DND-41 (cell line): ENCODE data around the gene MATN1.

Source experiments
- ATAC-seq: fragments of 200-7000 bp; cut with Tn5 transposase; 3 replicates; pipeline ENCODE4 v1.9.1; 2021; ENCODE audit warnings: low read depth; ENCODE audit not compliant: insufficient read depth
- DNase-seq: peaks from one replicate; pipeline ENCODE4 v3.0.0-alpha.2; 2020
- H2AFZ ChIP-seq: 2 replicates; pipeline ENCODE4 v1.6.0; 2012; ENCODE audit warnings: low read depth, low read length
- H3K27ac ChIP-seq: 2 replicates; pipeline ENCODE4 v1.5.1; 2012; ENCODE audit warnings: low read length, inconsistent platforms
- H3K27me3 ChIP-seq: fragments of 200-600 bp; sonication (generic); 2 replicates; pipeline ENCODE4 v1.6.0; 2012; ENCODE audit warnings: low read length, mild to moderate bottlenecking, inconsistent platforms; ENCODE audit not compliant: insufficient read depth, poor library complexity
- H3K36me3 ChIP-seq: 2 replicates; pipeline ENCODE4 v1.5.1; 2012; ENCODE audit warnings: low read length, inconsistent platforms; ENCODE audit not compliant: insufficient read depth
- H3K4me1 ChIP-seq: 2 replicates; pipeline ENCODE4 v1.5.1; 2012; ENCODE audit warnings: mild to moderate bottlenecking, low read length; ENCODE audit not compliant: insufficient read depth
- H3K4me2 ChIP-seq: 2 replicates; pipeline ENCODE4 v1.6.0; 2012; ENCODE audit warnings: mild to moderate bottlenecking, moderate library complexity, low read length, inconsistent platforms; ENCODE audit not compliant: insufficient read depth
- H3K4me3 ChIP-seq, 2 experiments: fragments of 200-600 bp in 1 of 2; shearing (Covaris generic) in 1 of 2; 2 replicates each; pipeline ENCODE4 v1.5.1; 2012 to 2016; ENCODE audit warnings: inconsistent platforms in 2 of 2, low read length in 2 of 2, mild to moderate bottlenecking in 2 of 2, low read depth in 1 of 2, moderate library complexity in 1 of 2
- H3K79me2 ChIP-seq: 2 replicates; pipeline ENCODE4 v1.6.0; 2012; ENCODE audit warnings: low read length, inconsistent platforms; ENCODE audit not compliant: insufficient read depth
- H3K9ac ChIP-seq: 2 replicates; pipeline ENCODE4 v1.6.0; 2012; ENCODE audit warnings: low read depth, mild to moderate bottlenecking, inconsistent platforms, low read length, moderate library complexity
- H3K9me3 ChIP-seq: 2 replicates; pipeline ENCODE4 v1.5.1; 2012; ENCODE audit warnings: low read length, moderate library complexity, mild to moderate bottlenecking, inconsistent platforms; ENCODE audit not compliant: insufficient read depth, severe bottlenecking
- H4K20me1 ChIP-seq: 2 replicates; pipeline ENCODE4 v1.6.0; 2012; ENCODE audit warnings: low read length; ENCODE audit not compliant: insufficient read depth
- EZH2 ChIP-seq: IDR thresholded peaks from 3 replicates; pipeline ENCODE4 v1.6.1; 2012; ENCODE audit warnings: borderline replicate concordance, low read depth, mild to moderate bottlenecking, moderate library complexity, low read length, inconsistent platforms; ENCODE audit not compliant: severe bottlenecking
- TF ChIP-seq, protein P1 (sequence below): IDR thresholded peaks from 2 replicates; pipeline ENCODE4 v1.5.1; 2012; ENCODE audit warnings: borderline replicate concordance, low read length, moderate library complexity, mild to moderate bottlenecking; ENCODE audit not compliant: poor library complexity, severe bottlenecking; ENCODE audit errors: extremely low read depth

MATN1 gene

DNA sequence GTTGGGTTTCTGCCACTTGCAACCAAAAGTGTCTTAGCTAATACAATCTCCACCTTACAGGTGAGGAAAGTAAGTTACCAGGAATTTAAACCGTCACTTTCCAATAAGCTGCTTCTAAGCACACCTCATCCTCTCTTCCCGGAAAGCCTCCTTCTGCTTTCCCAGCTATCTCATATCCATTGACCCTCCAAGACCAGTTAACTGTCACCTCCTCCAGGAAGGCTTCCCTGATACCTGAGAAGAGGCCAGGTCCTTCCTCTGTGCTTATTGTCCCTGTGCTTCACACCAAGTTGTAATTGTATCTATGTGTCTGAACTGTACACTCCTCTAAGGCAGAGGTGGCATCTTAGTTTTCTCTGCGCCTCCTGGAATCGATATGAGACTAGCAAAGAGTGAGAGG lies 11.2 kb upstream of the MATN1 start:
- H2AFZ ChIP-seq = no peak overlapping the region
- DNase-seq (no peak), ATAC-seq (no peak)
- peaks cover 29% of the 10 kb centered on the region for H3K36me3 ChIP-seq
- no peaks in the 10 kb centered on the region for H3K79me2 ChIP-seq
- no peak overlapping the region for H3K4me3 ChIP-seq
- TF ChIP-seq, protein P1, sequence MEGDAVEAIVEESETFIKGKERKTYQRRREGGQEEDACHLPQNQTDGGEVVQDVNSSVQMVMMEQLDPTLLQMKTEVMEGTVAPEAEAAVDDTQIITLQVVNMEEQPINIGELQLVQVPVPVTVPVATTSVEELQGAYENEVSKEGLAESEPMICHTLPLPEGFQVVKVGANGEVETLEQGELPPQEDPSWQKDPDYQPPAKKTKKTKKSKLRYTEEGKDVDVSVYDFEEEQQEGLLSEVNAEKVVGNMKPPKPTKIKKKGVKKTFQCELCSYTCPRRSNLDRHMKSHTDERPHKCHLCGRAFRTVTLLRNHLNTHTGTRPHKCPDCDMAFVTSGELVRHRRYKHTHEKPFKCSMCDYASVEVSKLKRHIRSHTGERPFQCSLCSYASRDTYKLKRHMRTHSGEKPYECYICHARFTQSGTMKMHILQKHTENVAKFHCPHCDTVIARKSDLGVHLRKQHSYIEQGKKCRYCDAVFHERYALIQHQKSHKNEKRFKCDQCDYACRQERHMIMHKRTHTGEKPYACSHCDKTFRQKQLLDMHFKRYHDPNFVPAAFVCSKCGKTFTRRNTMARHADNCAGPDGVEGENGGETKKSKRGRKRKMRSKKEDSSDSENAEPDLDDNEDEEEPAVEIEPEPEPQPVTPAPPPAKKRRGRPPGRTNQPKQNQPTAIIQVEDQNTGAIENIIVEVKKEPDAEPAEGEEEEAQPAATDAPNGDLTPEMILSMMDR = no peak
- no peak for TF ChIP-seq EZH2
- H3K4me1 ChIP-seq = no peaks in the 10 kb centered on the region
- no peak overlapping the region for H3K4me2 ChIP-seq
- H3K9me3 ChIP-seq = no peaks in the 10 kb centered on the region
- no peak overlapping the region for H3K27ac ChIP-seq
- H3K9ac ChIP-seq = no peak overlapping the region
- no peaks in the 10 kb centered on the region for H4K20me1 ChIP-seq
- no peaks in the 10 kb centered on the region for H3K27me3 ChIP-seq

- Histone ChIP-seq H3K4me2 (no peak overlapping the region), H3K27me3 (no peaks in the 10 kb centered on the region), H3K79me2 (no peaks in the 10 kb centered on the region), H3K27ac (no peak overlapping the region), H2AFZ (no peak overlapping the region), H3K36me3 (peaks cover 25% of the 10 kb centered on the region), H3K9ac (no peak overlapping the region), H3K4me1 (no peaks in the 10 kb centered on the region), H3K4me3 (no peak overlapping the region), H4K20me1 (no peaks in the 10 kb centered on the region), H3K9me3 (no peaks in the 10 kb centered on the region)
- TF ChIP-seq, protein P1 = no peak
- no peak for ATAC-seq
- DNase-seq = no peak
Observed at GRCh38 chr1:30734106-30734505, 10.7 kb upstream of the MATN1 start.

DNA sequence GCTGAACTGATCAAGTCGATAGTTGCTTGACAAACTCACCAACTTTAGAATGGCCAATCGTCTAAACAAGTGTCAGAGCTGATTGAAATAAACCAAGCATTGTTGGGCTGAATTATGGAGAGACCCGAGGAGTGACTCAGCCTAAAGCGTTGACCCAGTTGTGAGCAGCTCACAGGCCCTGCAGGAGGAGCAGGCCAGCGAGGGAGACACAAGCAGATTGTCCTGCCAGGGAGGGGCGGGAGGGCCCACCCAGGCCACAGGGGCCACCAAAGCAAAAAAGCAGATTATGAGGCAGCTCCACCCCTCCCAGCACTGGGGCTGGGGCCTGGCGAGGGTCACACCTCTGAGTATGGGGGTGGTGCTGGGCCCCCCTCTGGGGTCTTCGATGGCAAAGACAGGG lies 10.1 kb upstream of the MATN1 start:
- no peaks in the 10 kb centered on the region for H3K4me1 ChIP-seq
- no peaks in the 10 kb centered on the region for H3K9me3 ChIP-seq
- no peak overlapping the region for H3K4me2 ChIP-seq
- H3K27me3 ChIP-seq = no peaks in the 10 kb centered on the region
- H4K20me1 ChIP-seq = no peaks in the 10 kb centered on the region
- no peak overlapping the region for H3K4me3 ChIP-seq
- peaks cover 18% of the 10 kb centered on the region for H3K36me3 ChIP-seq
- no peak overlapping the region for H3K9ac ChIP-seq
- DNase-seq (no peak), ATAC-seq (no peak)
- no peak for TF ChIP-seq EZH2
- H2AFZ ChIP-seq = no peak overlapping the region
- no peak overlapping the region for H3K27ac ChIP-seq
- H3K79me2 ChIP-seq = no peaks in the 10 kb centered on the region

- no peak for ATAC-seq
- TF ChIP-seq, protein P1 = no peak
- no peak for TF ChIP-seq EZH2
- Histone ChIP-seq H3K36me3 (peaks cover 8% of the 10 kb centered on the region; the same call in 1 of the 2 replicates), H3K4me3 (no peak overlapping the region), H2AFZ (no peak overlapping the region), H3K4me1 (no peaks in the 10 kb centered on the region), H3K79me2 (no peaks in the 10 kb centered on the region), H3K27me3 (no peaks in the 10 kb centered on the region), H3K9ac (no peak overlapping the region), H3K27ac (no peak overlapping the region), H3K4me2 (no peak overlapping the region), H3K9me3 (no peaks in the 10 kb centered on the region), H4K20me1 (no peaks in the 10 kb centered on the region)
- DNase-seq = no peak
Observed at GRCh38 chr1:30732277-30732996, 9.1 kb upstream of the MATN1 start.
